Measurements from ENCODE around the gene FUT8. TPM values are rescaled to one million over a fixed set of nuclear protein-coding genes. Genes with fewer than 3 reads are reported as not detected.

FUT8 gene
- total and polyA plus RNA-seq, 4 donors, result 1.1 to 14.1 (median 4.0) TPM

DNA sequence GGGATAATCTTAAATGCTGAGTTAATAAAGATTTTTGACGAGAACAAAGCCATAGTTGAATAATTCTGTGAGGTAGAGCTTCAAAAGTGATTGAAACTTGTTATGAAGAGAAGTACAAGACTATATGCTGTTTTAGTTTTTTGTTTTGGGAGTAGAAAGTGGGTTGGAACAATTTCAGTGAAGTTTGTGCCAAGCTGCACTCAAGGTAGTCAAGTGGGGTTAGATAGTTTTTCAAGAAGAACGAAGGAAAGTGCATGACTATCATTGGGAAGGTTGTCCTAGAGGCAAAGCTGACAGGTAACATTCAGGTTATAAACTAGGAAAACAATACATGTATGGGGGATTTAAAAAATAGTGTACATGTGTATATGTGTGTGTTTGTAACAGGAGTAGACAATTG is 16.2 kb downstream of the FUT8 start:
- no peak for DNase-seq (ENCODE audit: low spot score)
- Histone ChIP-seq H3K9ac (ENCODE audit: low read depth in 1 of 2, low read length in 2 of 2) (no peak overlapping the region), H3K27ac (ENCODE audit: low read depth in 1 of 2, low read length in 2 of 2) (no peak overlapping the region), H3K27me3 (ENCODE audit: control insufficient read depth in 4 of 4, insufficient read depth in 4 of 4, low read length in 3 of 4) (no peaks in the 10 kb centered on the region), H3K4me3 (ENCODE audit: low read depth in 1 of 3, low read length in 3 of 3) (no peak overlapping the region), H3K9me3 (ENCODE audit: control insufficient read depth in 4 of 4, low read length in 3 of 4) (no peaks in the 10 kb centered on the region), H3K4me1 (ENCODE audit: control insufficient read depth in 4 of 4, insufficient read depth in 4 of 4, low read length in 3 of 4) (no peaks in the 10 kb centered on the region), H3K36me3 (ENCODE audit: control insufficient read depth in 4 of 4, insufficient read depth in 3 of 4, low read depth in 1 of 4, low read length in 3 of 4) (no peaks in the 10 kb centered on the region)
- WGBS, result 97% methylated on average over 2 of the region's 2 CpGs
- TF ChIP-seq JUND (IDR thresholded peaks at IDR 0.05), result no peak

DNA sequence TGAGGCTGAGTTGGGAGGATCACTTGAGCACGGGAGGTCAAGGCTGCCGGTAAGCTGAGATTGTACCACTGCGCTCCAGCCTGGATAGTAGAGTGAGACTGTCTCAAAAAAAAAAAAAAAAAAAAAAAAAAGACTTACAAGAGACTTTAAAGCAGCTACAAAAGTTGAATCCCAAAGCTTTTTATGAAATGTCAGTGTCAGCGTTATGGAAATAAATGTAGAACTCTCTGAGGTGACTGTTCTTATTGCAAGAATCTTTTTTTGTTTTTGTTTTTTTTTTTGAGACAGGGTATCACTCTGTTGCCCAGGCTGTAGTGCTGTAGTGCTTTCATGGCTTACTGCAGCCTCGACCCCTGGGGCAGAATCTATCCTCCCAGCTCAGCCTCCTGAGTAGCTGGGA is 17.2 kb downstream of the FUT8 start:
- Histone ChIP-seq H3K4me1 (ENCODE audit: control insufficient read depth in 4 of 4, insufficient read depth in 4 of 4, low read length in 3 of 4) (no peaks in the 10 kb centered on the region), H3K27me3 (ENCODE audit: control insufficient read depth in 4 of 4, insufficient read depth in 4 of 4, low read length in 3 of 4) (no peaks in the 10 kb centered on the region), H3K9me3 (ENCODE audit: control insufficient read depth in 4 of 4, low read length in 3 of 4) (no peaks in the 10 kb centered on the region), H3K27ac (ENCODE audit: low read depth in 1 of 2, low read length in 2 of 2) (no peak overlapping the region), H3K4me3 (ENCODE audit: low read depth in 1 of 3, low read length in 3 of 3) (no peak overlapping the region), H3K9ac (ENCODE audit: low read depth in 1 of 2, low read length in 2 of 2) (no peak overlapping the region), H3K36me3 (ENCODE audit: control insufficient read depth in 4 of 4, insufficient read depth in 3 of 4, low read depth in 1 of 4, low read length in 3 of 4) (no peaks in the 10 kb centered on the region)
- no peak for TF ChIP-seq RXRA (IDR thresholded peaks at IDR 0.05)
- no peak for TF ChIP-seq FOXA1 (IDR thresholded peaks at IDR 0.05)
- TF ChIP-seq ZBTB33 (IDR thresholded peaks at IDR 0.05), result no peak
- WGBS, result 94% methylated on average over 5 of the region's 5 CpGs
- no peak for DNase-seq (ENCODE audit: low spot score)

GRCh38 chr14:65431245-65431644 is 18.7 kb downstream of the FUT8 start:
- 97% methylated on average over 7 of the region's 7 CpGs for WGBS
- Histone ChIP-seq H3K4me1 (ENCODE audit: control insufficient read depth in 4 of 4, insufficient read depth in 4 of 4, low read length in 3 of 4) (no peaks in the 10 kb centered on the region), H3K9ac (ENCODE audit: low read depth in 1 of 2, low read length in 2 of 2) (no peak overlapping the region), H3K36me3 (ENCODE audit: control insufficient read depth in 4 of 4, insufficient read depth in 3 of 4, low read depth in 1 of 4, low read length in 3 of 4) (no peaks in the 10 kb centered on the region), H3K27me3 (ENCODE audit: control insufficient read depth in 4 of 4, insufficient read depth in 4 of 4, low read length in 3 of 4) (no peaks in the 10 kb centered on the region), H3K27ac (ENCODE audit: low read depth in 1 of 2, low read length in 2 of 2) (no peak overlapping the region), H3K4me3 (ENCODE audit: low read depth in 1 of 3, low read length in 3 of 3) (no peak overlapping the region), H3K9me3 (ENCODE audit: control insufficient read depth in 4 of 4, low read length in 3 of 4) (peaks cover 0 to 2% (median 0%) of the 10 kb centered on the region in 4 donors)
- DNase-seq (ENCODE audit: low spot score), result no peak
- no peak for TF ChIP-seq FOXA1 (IDR thresholded peaks at IDR 0.05)
- no peak for TF ChIP-seq RXRA (IDR thresholded peaks at IDR 0.05)
- no peak for TF ChIP-seq ZBTB33 (IDR thresholded peaks at IDR 0.05)
- TF ChIP-seq FOXA2 (IDR thresholded peaks at IDR 0.05), result no peak

DNA sequence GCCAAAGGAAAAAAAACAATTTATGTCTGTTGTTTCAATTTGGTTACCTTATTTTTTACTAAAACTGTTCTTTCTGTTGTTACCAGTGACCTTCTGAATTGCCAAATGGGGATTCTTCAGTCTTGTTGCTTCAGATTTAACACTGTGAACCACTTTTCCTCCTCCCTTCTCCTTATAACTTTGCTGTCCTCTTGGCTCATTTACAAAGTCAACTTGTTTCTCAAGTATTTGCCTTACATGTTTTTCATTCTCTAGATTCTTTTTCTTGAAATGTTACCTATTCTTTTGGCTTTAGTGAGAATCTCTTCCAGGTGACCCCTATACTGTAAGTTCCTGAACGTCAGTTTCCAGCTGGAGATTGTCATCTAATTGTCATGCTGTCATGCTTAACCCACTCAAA is 19.4 kb downstream of the FUT8 start:
- H3K9ac ChIP-seq (ENCODE audit: low read depth in 1 of 2, low read length in 2 of 2), result no peak overlapping the region
- no peaks in the 10 kb centered on the region for H3K4me1 ChIP-seq (ENCODE audit: control insufficient read depth in 4 of 4, insufficient read depth in 4 of 4, low read length in 3 of 4)
- H3K36me3 ChIP-seq (ENCODE audit: control insufficient read depth in 4 of 4, insufficient read depth in 3 of 4, low read depth in 1 of 4, low read length in 3 of 4), result no peaks in the 10 kb centered on the region
- no peak overlapping the region for H3K4me3 ChIP-seq (ENCODE audit: low read depth in 1 of 3, low read length in 3 of 3)
- H3K9me3 ChIP-seq (ENCODE audit: control insufficient read depth in 4 of 4, low read length in 3 of 4), result peaks cover 0 to 2% (median 0%) of the 10 kb centered on the region in 4 donors
- WGBS, result 86% methylated on average over 1 of the region's 1 CpG
- H3K27me3 ChIP-seq (ENCODE audit: control insufficient read depth in 4 of 4, insufficient read depth in 4 of 4, low read length in 3 of 4), result no peaks in the 10 kb centered on the region
- H3K27ac ChIP-seq (ENCODE audit: low read depth in 1 of 2, low read length in 2 of 2), result no peak overlapping the region
- no peak for DNase-seq (ENCODE audit: low spot score)
- TF ChIP-seq RAD21 (IDR thresholded peaks at IDR 0.05), result no peak
- TF ChIP-seq, protein P1, sequence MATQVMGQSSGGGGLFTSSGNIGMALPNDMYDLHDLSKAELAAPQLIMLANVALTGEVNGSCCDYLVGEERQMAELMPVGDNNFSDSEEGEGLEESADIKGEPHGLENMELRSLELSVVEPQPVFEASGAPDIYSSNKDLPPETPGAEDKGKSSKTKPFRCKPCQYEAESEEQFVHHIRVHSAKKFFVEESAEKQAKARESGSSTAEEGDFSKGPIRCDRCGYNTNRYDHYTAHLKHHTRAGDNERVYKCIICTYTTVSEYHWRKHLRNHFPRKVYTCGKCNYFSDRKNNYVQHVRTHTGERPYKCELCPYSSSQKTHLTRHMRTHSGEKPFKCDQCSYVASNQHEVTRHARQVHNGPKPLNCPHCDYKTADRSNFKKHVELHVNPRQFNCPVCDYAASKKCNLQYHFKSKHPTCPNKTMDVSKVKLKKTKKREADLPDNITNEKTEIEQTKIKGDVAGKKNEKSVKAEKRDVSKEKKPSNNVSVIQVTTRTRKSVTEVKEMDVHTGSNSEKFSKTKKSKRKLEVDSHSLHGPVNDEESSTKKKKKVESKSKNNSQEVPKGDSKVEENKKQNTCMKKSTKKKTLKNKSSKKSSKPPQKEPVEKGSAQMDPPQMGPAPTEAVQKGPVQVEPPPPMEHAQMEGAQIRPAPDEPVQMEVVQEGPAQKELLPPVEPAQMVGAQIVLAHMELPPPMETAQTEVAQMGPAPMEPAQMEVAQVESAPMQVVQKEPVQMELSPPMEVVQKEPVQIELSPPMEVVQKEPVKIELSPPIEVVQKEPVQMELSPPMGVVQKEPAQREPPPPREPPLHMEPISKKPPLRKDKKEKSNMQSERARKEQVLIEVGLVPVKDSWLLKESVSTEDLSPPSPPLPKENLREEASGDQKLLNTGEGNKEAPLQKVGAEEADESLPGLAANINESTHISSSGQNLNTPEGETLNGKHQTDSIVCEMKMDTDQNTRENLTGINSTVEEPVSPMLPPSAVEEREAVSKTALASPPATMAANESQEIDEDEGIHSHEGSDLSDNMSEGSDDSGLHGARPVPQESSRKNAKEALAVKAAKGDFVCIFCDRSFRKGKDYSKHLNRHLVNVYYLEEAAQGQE (IDR thresholded peaks at IDR 0.05), result no peak
- no peak for TF ChIP-seq ZBTB33 (IDR thresholded peaks at IDR 0.05)
- no peak for TF ChIP-seq HNF4A (conservative IDR thresholded peaks at IDR 0.05)
- no peak for TF ChIP-seq SP1 (IDR thresholded peaks at IDR 0.05)
- TF ChIP-seq FOXA2 (IDR thresholded peaks at IDR 0.05), result no peak
- no peak for TF ChIP-seq FOXA1 (IDR thresholded peaks at IDR 0.05)
- TF ChIP-seq, protein P2, sequence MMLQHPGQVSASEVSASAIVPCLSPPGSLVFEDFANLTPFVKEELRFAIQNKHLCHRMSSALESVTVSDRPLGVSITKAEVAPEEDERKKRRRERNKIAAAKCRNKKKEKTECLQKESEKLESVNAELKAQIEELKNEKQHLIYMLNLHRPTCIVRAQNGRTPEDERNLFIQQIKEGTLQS (IDR thresholded peaks at IDR 0.05), result no peak
- TF ChIP-seq NR2F2 (IDR thresholded peaks at IDR 0.05), result no peak
- no peak for TF ChIP-seq YY1 (IDR thresholded peaks at IDR 0.05)

Measured in liver (tissue), 9 donors.